Left colon (tissue), 2 donors: ENCODE data around the gene ABL2. TPM values are rescaled to one million over a fixed set of nuclear protein-coding genes. Genes with fewer than 3 reads are reported as not detected.
A peak's percentile ranks its signal among the peaks of the same experiment; 100 is the strongest.
"Not testable (repeated sequence)": the region's sequence is repeated elsewhere in the genome, so short reads cannot be mapped to it uniquely, and the experiment has no call there.

ENCODE experiments used
- ATAC-seq: fragments of 200-7000 bp; cut with Tn5 transposase; one replicate; pipeline ENCODE4 v1.9.1; 2020; ENCODE audit warnings: mild to moderate bottlenecking, moderate library complexity
- DNase-seq, 2 donors: peaks; one replicate each; pipeline ENCODE4 v3.0.0-alpha.2; 2020
- intact Hi-C, 2 donors: fragments of 100-400 bp; cut with DNase I in 1 of 2; cut with micrococcal nuclease in 1 of 2; formaldehyde crosslinking; loops; one replicate each; pipeline versions ENCODE4 v1.11.2 to v1.14.0; 2022; cut with DNase I, micrococcal nuclease
- total RNA-seq, 2 donors: library from RNA; stranded (reverse); fragmentation: NEBNext Ultra II Directional; extraction: Animal tissue kit (Norgen Biotek cat#: 25700); gene quantifications; one replicate each; pipeline ENCODE4 v1.2.1, GENCODE V29; 2021
- donor health status: DM: no; HTN: no; CAD: no.
- donor health status: DM: yes; HTN: yes; CAD: no.

The ABL2 gene
- total RNA-seq, 2 donors from 2014 or later, result 9.6 to 11.1 TPM

DNA sequence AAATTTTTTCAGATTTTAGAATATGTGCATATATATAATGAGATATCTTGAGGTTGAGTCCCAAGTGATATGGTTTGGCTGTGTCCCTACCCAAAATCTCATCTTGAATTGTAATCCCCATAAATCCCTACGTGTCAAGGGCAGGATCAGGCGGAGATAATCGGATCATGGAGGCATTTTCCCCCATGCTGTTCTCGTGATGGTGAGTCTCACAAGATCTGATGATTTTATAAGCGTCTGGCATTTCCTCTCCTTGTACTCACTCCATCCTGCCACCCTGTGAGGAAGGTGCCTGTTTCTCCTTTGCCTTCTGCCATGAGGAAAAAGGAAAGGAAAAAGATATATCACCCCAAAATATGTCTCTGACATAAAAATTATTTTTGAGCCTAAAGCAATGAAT is 83.0 kb downstream of the ABL2 start:
- intact Hi-C loops, result no loop called here
- DNase-seq (no peak), ATAC-seq (no peak)

DNA sequence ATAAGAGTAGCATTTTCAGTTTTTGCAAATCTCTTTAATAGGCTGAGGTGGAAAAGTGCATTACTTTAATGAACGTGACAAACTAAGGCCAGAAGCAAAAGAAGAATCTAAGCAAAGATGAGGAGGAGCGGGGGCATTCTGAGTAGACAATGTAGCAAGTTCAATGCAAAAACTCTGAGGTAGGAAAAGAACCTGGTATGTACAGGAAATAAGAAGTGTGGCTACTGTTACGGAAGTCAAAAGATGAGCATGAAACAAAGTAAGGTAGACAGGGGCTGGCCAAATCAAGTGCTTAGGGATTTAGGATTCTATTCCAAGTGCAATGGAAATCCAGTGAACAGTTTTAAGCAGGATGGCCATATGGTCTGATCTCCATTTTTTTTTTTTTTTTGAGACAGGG is 84.0 kb downstream of the ABL2 start:
- DNase-seq, result no peak
- ATAC-seq, result no peak
- intact Hi-C loops, result no loop called here

DNA sequence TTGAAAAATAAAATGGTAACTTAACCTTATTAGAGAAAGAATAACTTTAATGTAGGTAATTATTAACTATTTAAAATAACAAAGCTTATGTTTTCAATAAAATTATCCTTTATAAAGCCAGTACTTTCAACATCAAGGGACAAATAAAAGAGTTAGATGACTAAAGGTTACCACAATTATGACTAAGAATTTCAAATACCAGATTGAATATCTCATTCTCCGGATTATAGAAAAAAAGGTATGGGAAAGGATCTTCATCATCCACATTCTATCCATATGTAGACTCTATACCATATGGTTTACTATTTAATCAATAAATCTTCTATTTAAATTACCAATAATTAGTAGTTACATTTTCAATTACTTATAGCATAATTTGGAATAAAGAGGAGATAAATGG is 84.9 kb downstream of the ABL2 start:
- DNase-seq (no peak), ATAC-seq (no peak)
- intact Hi-C loops, result no loop called here

DNA sequence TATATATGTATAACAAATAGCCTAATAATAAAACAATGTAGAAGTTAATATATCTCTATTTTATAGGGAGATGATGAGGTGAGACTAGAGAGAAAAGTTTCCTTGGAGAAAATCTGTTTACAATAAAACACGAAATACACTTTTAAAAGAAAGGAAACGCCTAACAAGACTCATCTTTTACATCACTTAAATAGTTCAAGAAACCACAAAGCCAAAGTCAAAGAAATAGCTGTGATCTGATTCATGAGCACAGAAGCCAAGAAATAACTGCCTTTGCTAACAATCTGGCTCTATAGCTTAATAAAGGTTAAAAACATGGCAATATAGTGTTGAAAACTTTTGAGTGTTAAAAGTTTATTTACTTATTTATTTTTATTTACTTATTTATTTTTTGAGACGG is 86.2 kb downstream of the ABL2 start:
- intact Hi-C loops, result no loop called here
- no peak for ATAC-seq

DNA sequence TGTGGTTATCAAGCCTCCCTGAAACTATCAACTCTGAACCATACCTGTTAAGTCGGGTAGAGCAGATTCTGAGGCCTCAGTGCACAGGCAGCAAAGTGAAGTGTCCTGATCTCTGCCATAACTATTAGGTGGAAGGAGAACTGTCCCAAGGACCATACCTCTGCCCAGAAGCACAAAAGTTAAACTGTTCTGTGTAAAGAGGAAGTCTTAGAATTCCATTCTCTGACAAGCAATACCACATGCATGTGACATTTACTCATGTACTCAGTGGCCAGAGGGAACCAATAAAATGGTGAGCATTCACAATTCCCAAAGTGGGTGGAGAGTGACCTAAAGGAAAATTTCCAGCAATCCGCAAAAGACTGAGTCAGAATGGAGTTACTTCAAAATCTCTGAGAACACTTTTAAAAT is 86.6 kb downstream of the ABL2 start:
- ATAC-seq, result no peak
- intact Hi-C loops, result no loop called here
- DNase-seq, result no peak

More for the DNA sequence above, 86.2 kb downstream of the ABL2 start:
- DNase-seq, result no peak

DNA sequence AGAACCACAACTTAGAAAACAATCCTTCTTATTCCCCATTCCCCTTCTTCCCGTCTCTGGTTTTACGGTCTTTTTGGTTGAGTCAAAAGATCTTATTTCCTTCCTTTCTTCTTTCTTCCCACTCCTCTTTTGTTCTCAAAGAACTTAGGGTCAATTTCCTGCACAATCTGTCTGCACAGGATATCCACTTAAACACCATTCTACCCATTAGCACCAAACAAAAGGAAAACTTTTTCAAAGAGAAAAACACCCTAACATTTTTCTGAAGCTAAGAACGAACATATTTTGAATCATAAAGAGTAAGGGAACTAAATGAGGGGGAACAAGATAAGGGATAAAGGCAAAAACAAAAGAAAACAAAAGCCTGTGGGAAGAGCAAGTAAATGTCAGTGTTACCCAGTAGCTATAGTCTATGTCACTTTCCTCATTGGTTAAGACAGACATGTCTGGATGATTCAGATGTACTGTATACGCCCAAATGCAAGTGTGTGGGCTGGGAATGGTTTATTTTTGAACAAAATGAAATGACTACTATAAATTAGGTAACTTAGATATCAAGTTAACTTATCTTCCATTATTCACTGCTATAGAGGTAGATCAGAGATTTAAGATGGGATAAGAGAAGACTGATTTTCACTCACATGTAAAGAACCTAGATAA is 87.8 kb downstream of the ABL2 start:
- no peak for ATAC-seq
- intact Hi-C loops, result no loop called here
- DNase-seq, result no peak

DNA sequence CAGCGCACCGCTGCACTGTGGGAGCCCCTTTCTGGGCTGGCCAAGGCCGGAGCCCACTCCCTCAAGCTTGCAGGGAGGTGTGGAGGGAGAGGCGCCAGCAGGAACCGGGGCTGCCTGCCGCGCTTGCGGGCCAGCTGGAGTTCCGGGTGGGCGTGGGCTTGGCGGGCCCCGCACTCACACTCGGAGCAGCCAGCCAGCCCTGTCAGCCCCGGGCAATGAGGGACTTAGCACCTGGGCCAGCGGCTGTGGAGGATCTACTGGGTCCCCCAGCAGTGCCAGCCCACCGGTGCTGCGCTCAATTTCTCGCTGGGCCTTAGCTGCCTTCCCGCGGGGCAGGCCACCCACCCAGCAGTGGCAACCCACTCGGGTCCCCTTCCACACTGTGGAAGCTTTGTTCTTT is 90.7 kb downstream of the ABL2 start:
- ATAC-seq, DNase-seq, intact Hi-C loops: not testable (repeated sequence)

DNA sequence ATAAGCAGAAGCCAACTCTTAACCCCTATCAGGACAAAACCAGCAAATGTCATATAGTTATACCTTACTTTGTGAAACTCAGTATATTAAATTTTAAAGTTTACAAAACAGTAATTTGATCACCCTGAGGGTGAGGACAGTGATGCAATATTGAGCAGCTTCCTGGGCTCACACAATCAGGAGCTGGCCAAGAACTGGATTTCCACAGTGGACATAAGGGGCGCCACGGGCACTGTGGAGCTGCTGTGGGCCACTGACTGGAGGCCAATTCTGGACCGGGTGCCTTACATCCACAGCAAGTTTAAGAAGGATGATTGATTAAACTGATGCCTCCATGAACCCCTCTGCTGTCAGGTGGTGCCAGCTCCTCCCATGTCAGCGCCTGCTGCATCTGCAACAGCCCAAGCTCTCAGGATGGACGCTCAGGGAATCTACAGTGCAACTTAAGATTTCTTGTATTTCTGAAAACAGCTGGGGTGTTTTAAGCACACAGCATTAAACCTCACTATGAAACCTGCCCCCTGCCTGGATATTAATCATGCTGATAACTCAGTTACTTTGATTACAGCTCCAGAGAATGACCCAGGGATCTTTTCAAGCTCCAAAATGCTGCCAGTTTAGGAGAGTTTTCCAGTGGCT is 91.7 kb downstream of the ABL2 start:
- ATAC-seq (no peak), DNase-seq (no peak)
- intact Hi-C loops, result no loop called here

DNA sequence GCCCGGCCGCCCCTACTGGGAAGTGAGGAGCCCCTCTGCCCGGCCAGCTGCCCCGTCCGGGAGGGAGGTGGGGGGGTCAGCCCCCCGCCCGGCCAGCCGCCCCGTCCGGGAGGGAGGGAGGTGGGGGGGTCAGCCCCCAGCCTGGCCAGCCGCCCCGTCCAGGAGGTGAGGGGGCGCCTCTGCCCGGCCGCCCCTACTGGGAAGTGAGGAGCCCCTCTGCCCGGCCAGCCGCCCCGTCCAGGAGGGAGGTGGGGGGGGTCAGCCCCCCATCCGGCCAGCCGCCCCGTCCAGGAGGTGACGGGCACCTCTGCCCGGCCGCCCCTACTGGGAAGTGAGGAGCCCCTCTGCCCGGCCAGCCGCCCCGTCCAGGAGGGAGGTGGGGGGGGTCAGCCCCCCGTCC is 93.8 kb downstream of the ABL2 start:
- intact Hi-C loops, DNase-seq, ATAC-seq: not testable (repeated sequence)

DNA sequence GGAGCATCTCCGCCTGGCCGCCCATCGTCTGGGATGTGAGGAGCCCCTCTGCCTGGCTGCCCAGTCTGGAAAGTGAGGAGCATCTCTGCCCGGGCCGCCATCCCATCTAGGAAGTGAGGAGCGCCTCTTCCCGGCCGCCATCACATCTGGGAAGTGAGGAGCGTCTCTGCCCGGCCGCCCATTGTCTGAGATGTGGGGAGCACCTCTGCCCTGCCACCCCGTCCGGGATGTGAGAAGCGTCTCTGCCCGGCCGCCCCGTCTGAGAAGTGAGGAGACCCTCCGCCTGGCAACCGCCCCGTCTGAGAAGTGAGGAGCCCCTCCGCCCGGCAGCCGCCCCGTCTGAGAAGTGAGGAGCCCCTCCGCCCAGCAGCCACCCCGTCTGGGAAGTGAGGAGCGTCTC is 94.3 kb downstream of the ABL2 start:
- intact Hi-C loops, DNase-seq, ATAC-seq: not testable (repeated sequence)

DNA sequence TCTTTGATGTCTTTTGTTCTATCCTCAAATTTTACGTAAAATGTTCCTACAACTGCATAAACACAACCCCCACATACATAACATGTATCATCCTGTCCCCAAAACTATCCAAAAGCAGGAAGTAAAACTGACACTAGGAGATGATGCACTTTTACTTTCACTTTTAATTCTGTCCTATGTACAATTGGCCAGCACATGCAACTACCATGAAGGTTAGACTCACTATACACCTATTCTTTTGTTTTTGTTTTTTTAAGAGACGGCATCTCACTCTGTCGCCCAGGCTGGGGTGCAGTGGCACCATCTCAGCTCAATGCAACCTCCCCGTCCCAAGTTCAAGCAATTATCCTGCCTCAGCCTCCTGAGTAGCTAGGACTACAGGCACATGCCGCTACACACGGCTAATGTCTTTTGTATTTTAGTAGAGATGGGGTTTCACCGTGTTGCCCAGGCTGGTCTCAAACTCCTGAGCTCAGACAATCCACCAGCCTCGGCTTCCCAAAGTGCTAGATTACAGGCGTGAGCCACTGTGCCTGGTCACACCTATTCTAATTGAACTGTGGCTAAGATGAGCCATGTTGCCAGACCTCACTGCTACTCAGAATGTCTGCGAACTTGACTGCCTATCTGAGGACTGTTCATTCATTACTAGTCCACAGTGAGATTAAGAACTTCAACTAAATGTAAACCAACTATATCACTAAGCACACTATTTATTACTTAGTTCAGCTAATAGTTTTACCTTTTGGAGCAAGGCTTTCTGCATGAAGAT is 99.6 kb downstream of the ABL2 start:
- DNase-seq (no peak), ATAC-seq (peak; percentile 93)
- intact Hi-C loops, result loop anchor here in 1 of 2 donors (10.0 kb wide), 2 partner anchors 65 to 105 kb away; no protein-coding TSS in a partner anchor

DNA sequence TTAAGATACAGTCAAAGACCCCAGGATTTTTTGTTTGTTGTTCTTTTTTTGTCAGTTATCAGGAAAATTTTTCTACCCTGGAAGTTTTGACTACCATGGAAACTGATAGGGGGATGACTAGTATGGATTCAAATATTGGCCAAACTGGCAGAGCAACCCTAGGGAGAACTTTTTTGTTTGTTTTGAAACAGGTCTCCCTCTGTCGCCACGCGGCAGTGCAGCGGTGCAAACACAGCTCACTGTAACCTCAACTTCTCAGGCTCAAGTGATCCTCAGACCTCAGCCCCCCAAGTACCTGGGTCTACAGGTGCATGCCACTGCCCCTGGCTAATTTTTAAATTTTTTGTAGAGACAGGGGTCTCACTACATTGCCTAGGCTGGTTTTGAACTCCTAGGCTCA is 101.0 kb downstream of the ABL2 start:
- DNase-seq, result no peak
- intact Hi-C loops, result loop anchor here in 1 of 2 donors (10.0 kb wide), 2 partner anchors 66 to 106 kb away; no protein-coding TSS in a partner anchor
- no peak for ATAC-seq

DNA sequence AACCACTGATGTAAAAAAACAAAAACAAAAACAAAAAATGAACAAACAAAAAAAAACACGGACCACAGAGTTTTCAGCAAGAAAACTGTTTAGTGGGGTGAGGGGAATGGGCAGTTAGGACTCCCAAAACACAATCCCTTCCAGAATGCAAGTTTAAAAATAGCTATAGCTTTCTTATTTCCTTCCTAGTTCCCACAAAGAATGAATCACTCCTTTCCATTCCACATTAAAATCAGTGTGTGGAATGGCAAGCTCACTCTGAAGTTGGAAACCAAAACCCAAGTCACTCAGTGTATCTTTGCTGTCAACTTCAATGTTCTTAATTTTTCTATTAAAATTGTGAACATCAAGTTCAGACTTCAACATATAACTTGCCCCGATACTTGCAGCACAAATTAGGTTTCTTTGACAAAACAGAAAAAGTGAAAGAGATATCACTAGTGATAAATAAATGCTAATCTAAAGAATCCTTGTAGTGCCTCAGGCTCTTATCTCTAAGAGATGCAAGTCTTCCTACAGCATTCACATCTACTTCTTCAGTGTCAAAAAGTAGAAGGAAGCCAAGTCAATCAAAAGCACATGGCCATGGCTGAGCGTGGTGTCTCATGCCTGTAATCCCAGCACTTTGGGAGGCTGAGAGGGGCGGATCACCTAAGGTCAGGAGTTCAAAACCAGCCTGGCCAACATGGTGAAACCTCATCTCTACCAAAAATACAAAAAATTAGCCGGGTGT is 102.1 kb downstream of the ABL2 start:
- DNase-seq, result no peak
- no peak for ATAC-seq
- intact Hi-C loops, result loop anchor here in 1 of 2 donors (10.0 kb wide), 2 partner anchors 67 to 107 kb away; no protein-coding TSS in a partner anchor

DNA sequence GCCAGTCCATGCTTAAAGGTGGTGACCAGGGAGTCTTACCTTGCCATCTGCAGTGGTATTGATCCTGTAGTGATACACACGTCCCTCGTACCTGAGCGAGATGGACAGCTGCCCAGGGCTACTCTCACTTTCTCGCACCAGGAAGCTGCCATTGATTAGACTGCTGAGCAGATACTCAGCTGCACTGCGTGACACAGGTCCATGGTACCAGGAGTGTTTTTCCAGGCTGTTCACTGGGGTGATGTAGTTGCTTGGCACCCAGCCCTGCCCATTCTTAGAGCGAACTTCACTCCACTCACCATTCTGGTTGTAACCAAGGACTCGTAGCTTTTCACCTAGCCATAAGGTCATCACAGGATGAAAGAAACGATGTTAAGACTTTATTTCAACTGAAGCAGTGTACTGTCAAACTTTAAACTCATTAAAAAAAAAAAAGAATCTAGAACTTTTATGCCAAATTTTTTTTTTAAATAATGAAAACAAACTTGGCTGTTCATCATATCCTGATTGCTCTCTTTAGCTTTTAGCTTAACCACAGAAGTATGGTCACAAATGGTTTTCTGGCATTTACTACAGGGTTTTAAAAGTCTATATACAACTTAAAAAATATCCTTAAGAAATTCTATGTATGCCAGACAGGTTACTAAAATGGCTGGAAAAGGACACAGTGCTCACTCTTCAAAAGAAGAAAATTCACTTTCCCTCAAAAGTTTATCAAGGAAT is 103.0 kb downstream of the ABL2 start:
- ATAC-seq, result no peak
- intact Hi-C loops, result loop anchor here in 1 of 2 donors (10.0 kb wide), 2 partner anchors 68 to 108 kb away; no protein-coding TSS in a partner anchor
- no peak for DNase-seq

DNA sequence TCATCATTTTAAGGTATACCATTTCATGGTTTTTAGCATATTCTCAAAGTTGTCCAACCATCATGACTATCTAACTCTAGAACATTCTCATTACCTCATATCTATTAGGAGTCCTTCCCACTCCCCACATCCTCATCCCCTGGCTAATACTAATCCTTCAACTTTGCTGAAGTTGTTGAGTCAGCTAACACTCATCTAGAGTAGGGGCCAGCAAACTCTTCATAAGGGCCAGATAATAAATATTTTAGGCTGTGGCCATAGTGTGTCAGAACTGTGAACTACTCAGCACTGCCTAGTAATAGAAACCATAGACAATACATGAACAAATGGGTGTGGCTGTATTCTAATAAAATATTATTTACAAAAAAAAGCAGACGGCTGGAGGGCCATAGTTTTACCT is 104.6 kb downstream of the ABL2 start:
- ATAC-seq (no peak), DNase-seq (no peak)
- intact Hi-C loops, result loop anchor here in 1 of 2 donors (10.0 kb wide), 2 partner anchors 70 to 110 kb away; no protein-coding TSS in a partner anchor

DNA sequence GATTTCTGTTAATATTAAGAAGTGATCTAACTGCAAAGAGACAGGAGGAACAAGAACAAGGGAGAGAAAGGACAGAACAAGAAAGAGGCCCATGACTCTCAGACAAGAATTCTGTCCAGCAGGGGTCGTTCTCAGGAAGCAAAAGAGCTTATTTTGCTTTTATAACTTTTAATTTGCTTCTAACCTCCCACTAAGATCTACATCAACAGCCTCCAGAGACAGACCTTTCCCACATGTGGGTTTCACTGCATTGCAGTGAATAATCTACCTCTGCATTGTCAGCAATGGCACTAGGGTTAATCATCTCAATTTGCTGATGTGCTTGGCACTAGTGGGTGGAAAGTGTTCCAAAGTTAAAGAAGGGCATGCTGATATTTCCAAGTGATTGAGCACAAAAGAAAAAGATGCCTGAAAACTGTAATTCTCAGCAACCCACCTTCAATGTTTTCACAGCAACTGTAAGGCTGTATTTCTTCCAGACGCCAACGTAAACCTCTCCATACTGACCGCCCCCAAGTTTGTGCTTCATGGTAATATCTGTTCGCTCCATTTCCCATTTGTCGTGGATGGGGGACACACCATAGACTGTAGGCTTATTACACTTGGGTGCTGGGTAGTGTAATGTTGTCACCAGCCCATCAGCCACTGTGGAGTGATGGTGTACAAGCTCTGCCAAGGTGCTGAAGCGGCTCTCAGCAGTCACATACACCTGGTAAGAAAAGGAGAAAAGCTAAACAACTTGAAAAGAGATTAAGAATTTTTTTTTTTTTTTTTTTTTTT is 108.1 kb downstream of the ABL2 start:
- peak in 1 of 2 donors; percentile 54 for DNase-seq
- intact Hi-C loops, result loop anchor here in 1 of 2 donors (10.0 kb wide), 2 partner anchors 73 to 113 kb away; no protein-coding TSS in a partner anchor
- ATAC-seq, result peak; percentile 72

DNA sequence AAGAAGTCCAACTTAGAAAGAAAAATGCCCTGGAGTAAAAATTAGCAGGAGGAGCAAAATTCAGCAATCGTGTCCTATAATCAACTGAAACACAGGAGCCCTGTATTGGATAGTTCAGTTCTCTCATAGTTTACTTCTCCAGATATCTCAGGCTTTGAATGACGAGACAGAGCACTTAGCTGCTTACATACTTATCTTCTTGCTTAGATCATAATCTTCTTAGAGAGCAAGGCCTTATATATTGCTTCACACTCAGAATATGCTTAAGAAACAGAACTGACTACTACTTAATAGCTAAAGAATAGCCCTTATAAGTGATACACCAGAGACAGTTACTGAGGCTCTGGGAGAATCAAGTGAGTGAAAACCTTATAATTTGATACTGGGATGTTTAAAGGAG is 108.7 kb downstream of the ABL2 start:
- DNase-seq, result no peak
- intact Hi-C loops, result loop anchor here in 1 of 2 donors (10.0 kb wide), 2 partner anchors 74 to 114 kb away; no protein-coding TSS in a partner anchor
- peak; percentile 13 for ATAC-seq
